OCI-LY1 (cell line): ENCODE data around the gene CEP112.

Experiments used
- H2AFZ ChIP-seq: fragments of 200-600 bp; sonication (generic), shearing (Covaris generic); 2 replicates; pipeline ENCODE4 v1.6.0; 2014; ENCODE audit warnings: antibody characterized with exemption, mild to moderate bottlenecking, low read length
- H3F3A ChIP-seq: fragments of 200-600 bp; sonication (generic), shearing (Covaris generic); 2 replicates; pipeline ENCODE4 v1.6.0; 2014; ENCODE audit warnings: mild to moderate bottlenecking, antibody characterized with exemption, low read length, moderate library complexity; ENCODE audit not compliant: insufficient read depth
- H3K27ac ChIP-seq: fragments of 200-600 bp; sonication (generic); 2 replicates; pipeline ENCODE4 v1.5.1; 2014; ENCODE audit warnings: low read length, mixed run types, mild to moderate bottlenecking, low read depth; ENCODE audit not compliant: poor library complexity, severe bottlenecking
- H3K27me3 ChIP-seq: fragments of 200-600 bp; sonication (generic); 2 replicates; pipeline ENCODE4 v1.6.0; 2014; ENCODE audit warnings: antibody characterized with exemption, mild to moderate bottlenecking, low read length, moderate library complexity; ENCODE audit not compliant: insufficient read depth
- H3K36me3 ChIP-seq: fragments of 200-600 bp; sonication (generic); 2 replicates; pipeline ENCODE4 v1.6.1; 2014; ENCODE audit warnings: mild to moderate bottlenecking, antibody characterized with exemption, low read length, moderate library complexity, mixed read lengths; ENCODE audit not compliant: insufficient read depth
- H3K4me1 ChIP-seq: fragments of 200-600 bp; sonication (generic); 2 replicates; pipeline ENCODE4 v1.5.1; 2014; ENCODE audit warnings: mild to moderate bottlenecking, low read length, moderate library complexity; ENCODE audit not compliant: insufficient read depth, severe bottlenecking
- H3K4me2 ChIP-seq: fragments of 200-600 bp; sonication (generic), shearing (Covaris generic); 2 replicates; pipeline ENCODE4 v1.6.1; 2014; ENCODE audit warnings: low read length
- H3K4me3 ChIP-seq: fragments of 200-600 bp; sonication (generic); 2 replicates; pipeline ENCODE4 v1.5.1; 2014; ENCODE audit warnings: low read length, low read depth, mild to moderate bottlenecking, mixed read lengths; ENCODE audit not compliant: poor library complexity, severe bottlenecking
- H3K79me2 ChIP-seq: fragments of 200-600 bp; shearing (Covaris generic); 2 replicates; pipeline ENCODE4 v1.6.1; 2016; ENCODE audit warnings: mixed run types, low read length, mixed read lengths; ENCODE audit not compliant: insufficient read depth
- H3K9ac ChIP-seq: fragments of 200-600 bp; sonication (generic), shearing (Covaris generic); 2 replicates; pipeline ENCODE4 v1.6.1; 2014; ENCODE audit warnings: mild to moderate bottlenecking, low read length, mixed read lengths
- H3K9me2 ChIP-seq: fragments of 200-600 bp; sonication (generic), shearing (Covaris generic); 2 replicates; pipeline ENCODE4 v1.6.1; 2014; ENCODE audit warnings: low read depth, mild to moderate bottlenecking, low read length, mixed read lengths
- H3K9me3 ChIP-seq: fragments of 200-600 bp; shearing (Covaris generic); 2 replicates; pipeline ENCODE4 v1.6.1; 2014; ENCODE audit warnings: low read length, mixed read lengths
- H4K20me1 ChIP-seq: fragments of 200-600 bp; sonication (generic), shearing (Covaris generic); 2 replicates; pipeline ENCODE4 v1.6.0; 2016; ENCODE audit warnings: mild to moderate bottlenecking, low read length; ENCODE audit not compliant: insufficient read depth
- CTCF ChIP-seq: fragments of 200-600 bp; sonication (generic), shearing (Covaris generic); IDR thresholded peaks from 2 replicates; pipeline ENCODE4 v1.5.1; 2017; ENCODE audit warnings: mild to moderate bottlenecking, antibody characterized with exemption, low read length, moderate library complexity, mixed read lengths
- EZH2 ChIP-seq: fragments of 200-600 bp; sonication (generic), shearing (Covaris generic); IDR thresholded peaks from 2 replicates; pipeline ENCODE4 v1.8.0; 2017; ENCODE audit warnings: borderline replicate concordance, mixed run types, mild to moderate bottlenecking, antibody characterized with exemption, low read length, moderate library complexity, mixed read lengths

The CEP112 gene

DNA sequence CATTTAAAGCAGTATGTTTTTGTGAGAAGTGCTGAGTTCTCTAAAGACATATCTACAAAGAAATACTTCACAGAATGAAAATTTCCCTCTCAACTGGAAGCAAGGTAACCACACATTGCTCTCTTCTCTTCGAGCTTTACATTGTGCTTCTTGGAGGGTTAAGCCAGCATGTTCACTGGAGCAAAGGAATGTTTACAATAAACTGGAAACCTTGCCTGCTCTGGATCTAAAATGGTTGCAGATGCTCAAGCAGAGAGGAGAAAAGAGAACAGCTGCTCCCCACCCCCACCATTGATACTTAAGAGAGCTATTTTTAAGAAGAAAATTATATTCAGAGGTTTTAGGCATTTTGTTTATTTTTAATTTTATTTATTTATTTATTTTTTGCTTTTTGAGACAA, 213.1 kb downstream of the CEP112 start:
- no peaks in the 10 kb centered on the region for H3F3A ChIP-seq
- no peaks in the 10 kb centered on the region for H3K4me1 ChIP-seq
- H2AFZ ChIP-seq = no peak overlapping the region
- H3K79me2 ChIP-seq = no peaks in the 10 kb centered on the region
- H3K27me3 ChIP-seq = no peaks in the 10 kb centered on the region
- H3K4me2 ChIP-seq = no peak overlapping the region
- TF ChIP-seq CTCF (no peak), EZH2 (no peak)
- no peak overlapping the region for H3K4me3 ChIP-seq
- H3K9ac ChIP-seq = no peak overlapping the region
- no peaks in the 10 kb centered on the region for H3K9me2 ChIP-seq
- H3K36me3 ChIP-seq = no peaks in the 10 kb centered on the region
- H4K20me1 ChIP-seq = no peaks in the 10 kb centered on the region
- no peaks in the 10 kb centered on the region for H3K9me3 ChIP-seq
- no peak overlapping the region for H3K27ac ChIP-seq

DNA sequence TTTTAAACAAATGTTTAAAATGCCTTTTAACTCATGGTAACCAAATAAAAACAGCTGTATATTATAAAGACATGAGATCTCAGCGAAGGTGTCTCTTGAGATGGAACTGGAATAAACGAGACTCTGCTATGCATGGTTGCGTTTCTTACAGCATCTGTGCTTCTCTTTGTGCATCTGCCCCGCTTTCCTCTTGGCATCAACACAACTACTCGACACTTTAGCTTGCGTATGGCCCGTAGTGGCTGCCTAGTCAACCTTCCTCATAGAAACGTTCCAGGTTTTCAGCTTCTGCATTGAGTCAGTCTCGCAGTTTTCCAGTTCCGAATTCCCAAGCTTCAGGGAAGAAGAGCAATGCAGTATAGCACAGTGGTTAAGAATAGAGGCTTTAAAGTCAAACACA, 214.9 kb downstream of the CEP112 start:
- Histone ChIP-seq H3K4me3 (no peak overlapping the region), H3K9me3 (no peaks in the 10 kb centered on the region), H3F3A (no peaks in the 10 kb centered on the region), H3K4me2 (no peak overlapping the region), H3K9ac (no peak overlapping the region), H3K79me2 (no peaks in the 10 kb centered on the region), H3K36me3 (no peaks in the 10 kb centered on the region), H3K9me2 (no peaks in the 10 kb centered on the region), H4K20me1 (no peaks in the 10 kb centered on the region), H3K27ac (no peak overlapping the region), H3K27me3 (no peaks in the 10 kb centered on the region), H3K4me1 (no peaks in the 10 kb centered on the region), H2AFZ (no peak overlapping the region)
- TF ChIP-seq EZH2 = no peak
- TF ChIP-seq CTCF = no peak

DNA sequence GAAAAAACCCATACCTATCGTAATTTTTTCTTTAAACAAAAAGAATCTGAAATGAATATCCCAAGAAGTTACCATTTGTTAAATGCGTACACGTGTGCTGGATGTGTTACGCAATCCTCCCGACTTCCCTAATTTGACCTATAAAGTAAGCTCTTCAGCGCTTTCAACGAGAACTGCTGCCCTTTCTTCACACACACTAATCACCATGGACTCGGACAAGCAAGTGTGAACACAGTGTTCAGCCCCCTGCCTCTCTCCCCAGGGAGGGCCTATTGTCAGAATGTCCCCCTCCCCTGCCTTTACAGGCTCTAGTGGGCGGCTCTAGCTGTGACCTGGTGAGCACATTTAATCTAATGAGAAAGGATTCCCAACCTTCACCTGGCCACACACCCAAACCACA, 216.1 kb downstream of the CEP112 start:
- Histone ChIP-seq H3K36me3 (no peaks in the 10 kb centered on the region), H2AFZ (no peak overlapping the region), H3K9ac (no peak overlapping the region), H3K4me3 (no peak overlapping the region), H3K27me3 (no peaks in the 10 kb centered on the region), H3K9me3 (peaks cover 7% of the 10 kb centered on the region), H3F3A (peaks cover 6% of the 10 kb centered on the region), H3K79me2 (no peaks in the 10 kb centered on the region), H3K4me1 (no peaks in the 10 kb centered on the region), H3K9me2 (no peaks in the 10 kb centered on the region), H3K4me2 (no peak overlapping the region), H4K20me1 (no peaks in the 10 kb centered on the region), H3K27ac (no peak overlapping the region)
- TF ChIP-seq EZH2 (no peak), CTCF (no peak)
